GM12872 (cell line): Measurements from ENCODE around the gene ULK1.

Experiments
- TF ChIP-seq, protein P1 (sequence below): IDR thresholded peaks from 3 replicates; pipeline ENCODE4 v1.5.1; 2011; ENCODE audit warnings: low read depth, mild to moderate bottlenecking, low read length, moderate library complexity; ENCODE audit not compliant: insufficient read depth

ULK1 gene

DNA sequence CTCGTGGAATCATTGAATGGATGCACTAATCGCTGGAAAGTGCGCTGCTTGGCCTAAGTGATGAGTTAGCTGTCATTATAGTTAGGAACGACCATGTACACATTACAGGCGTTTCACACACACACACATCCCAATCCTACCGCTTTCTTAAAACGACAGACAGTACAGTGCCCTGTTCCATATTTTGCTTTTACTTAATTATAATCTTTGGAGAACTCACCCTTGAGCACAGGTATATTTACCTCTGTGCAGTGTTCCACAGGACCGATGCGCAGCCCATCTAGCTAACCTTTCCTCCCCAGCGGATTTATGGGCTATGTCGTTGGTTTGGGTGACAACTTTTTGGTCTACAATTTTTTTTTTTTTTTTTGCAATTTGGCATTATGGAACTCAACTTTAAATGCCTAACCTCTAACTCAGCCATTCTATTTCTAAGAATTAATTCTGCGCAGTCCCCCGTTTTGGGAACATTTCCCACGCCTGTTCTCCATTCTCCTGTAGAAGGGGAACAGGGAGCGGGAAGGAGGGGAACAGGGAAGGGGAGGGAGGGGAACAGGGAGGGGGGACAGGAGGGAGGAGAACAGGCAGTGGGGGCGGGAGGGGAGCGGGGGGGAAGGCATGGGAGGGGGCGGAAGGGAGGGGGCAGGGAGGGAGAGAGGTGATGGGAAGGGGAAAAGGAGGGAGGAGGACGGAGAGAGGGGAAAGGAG, 663 bp upstream of the ULK1 start:
- TF ChIP-seq, protein P1, sequence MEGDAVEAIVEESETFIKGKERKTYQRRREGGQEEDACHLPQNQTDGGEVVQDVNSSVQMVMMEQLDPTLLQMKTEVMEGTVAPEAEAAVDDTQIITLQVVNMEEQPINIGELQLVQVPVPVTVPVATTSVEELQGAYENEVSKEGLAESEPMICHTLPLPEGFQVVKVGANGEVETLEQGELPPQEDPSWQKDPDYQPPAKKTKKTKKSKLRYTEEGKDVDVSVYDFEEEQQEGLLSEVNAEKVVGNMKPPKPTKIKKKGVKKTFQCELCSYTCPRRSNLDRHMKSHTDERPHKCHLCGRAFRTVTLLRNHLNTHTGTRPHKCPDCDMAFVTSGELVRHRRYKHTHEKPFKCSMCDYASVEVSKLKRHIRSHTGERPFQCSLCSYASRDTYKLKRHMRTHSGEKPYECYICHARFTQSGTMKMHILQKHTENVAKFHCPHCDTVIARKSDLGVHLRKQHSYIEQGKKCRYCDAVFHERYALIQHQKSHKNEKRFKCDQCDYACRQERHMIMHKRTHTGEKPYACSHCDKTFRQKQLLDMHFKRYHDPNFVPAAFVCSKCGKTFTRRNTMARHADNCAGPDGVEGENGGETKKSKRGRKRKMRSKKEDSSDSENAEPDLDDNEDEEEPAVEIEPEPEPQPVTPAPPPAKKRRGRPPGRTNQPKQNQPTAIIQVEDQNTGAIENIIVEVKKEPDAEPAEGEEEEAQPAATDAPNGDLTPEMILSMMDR: no peak

DNA sequence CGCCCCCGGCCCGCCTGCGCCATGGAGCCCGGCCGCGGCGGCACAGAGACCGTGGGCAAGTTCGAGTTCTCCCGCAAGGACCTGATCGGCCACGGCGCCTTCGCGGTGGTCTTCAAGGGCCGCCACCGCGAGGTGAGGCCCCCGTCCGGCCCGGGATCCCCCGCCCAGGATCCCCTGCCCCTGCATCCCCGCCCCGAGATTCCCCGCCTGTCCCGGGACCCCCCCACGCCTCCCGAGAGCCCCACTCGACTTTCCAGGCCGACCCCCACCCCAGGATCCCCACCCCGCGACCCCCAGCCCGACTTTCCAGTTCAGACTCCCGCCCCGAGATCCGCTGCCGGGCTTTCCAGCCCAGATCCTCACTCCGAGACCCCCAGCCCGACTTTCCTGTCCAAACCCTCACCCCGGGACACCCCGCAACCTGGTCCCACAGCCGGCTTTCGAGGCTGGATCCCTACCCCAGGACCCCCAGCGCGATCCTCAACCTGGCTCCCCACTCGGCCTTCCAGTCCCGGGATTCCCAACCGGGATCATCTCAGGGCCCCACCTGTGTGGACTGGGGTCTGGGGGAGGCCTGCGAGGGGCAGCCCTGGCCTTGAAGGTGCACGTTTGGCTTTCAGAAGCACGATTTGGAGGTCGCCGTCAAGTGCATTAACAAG, 688 bp downstream of the ULK1 start:
- TF ChIP-seq, protein P1: no peak

DNA sequence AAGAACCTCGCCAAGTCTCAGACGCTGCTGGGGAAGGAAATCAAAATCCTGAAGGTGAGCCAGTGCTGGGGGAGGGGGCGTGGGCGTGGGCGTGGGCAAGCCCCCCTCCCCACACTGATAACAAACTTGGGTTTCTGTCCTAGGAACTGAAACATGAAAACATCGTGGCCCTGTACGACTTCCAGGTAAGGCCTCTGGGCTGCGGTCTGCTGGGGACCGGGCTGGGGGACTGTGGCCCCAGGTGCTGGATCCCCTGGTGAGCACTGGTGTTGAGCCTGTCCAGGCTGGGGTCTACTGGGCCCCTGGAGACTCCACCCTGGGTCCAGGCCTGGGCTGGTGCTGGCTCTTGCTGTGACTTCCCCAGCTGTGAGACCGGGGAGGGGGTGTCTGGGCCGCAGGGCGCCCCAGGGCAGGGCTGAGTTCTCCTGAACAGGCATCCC, 1.2 kb downstream of the ULK1 start:
- TF ChIP-seq, protein P1: no peak

DNA sequence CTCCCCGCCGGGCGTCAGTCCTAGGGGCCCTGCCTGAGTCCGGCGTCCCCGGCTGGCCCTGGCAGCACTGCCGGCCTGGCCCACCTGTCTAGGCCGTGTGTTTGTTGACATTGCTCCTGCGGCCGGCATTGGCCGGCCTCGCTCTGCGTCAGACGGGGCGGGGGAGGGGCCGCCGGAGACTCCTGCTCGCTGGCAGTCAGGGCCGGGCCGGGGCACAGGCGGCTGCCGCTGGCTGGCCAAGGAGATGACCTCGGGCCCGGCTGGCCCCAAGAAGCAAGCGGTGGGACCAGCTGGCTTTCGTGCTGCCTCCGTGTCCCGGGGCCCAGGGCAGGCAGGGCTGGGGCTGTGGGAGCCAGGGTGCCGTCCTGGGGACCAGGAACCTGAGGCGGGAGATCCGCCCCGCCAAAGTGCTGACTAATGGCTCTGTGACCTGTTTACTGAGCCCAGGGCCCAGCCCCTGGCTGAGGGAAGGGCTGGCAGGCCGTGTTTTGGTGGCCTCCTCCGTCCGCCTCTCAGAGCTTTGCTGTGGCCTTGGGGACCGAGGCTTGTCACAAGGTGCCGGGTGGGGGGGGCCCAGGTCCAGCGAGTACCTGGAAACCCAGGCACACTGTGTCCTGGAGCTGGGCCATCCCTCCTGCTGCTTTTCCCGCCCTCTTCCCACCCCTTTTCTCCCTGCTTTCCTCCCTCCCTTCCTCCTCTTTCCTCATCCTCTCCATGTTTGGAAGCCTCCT, 1.8 kb downstream of the ULK1 start:
- TF ChIP-seq, protein P1: no peak

GRCh38 chr12:131896811-131897270, 2.4 kb downstream of the ULK1 start:
- TF ChIP-seq, protein P1: no peak

DNA sequence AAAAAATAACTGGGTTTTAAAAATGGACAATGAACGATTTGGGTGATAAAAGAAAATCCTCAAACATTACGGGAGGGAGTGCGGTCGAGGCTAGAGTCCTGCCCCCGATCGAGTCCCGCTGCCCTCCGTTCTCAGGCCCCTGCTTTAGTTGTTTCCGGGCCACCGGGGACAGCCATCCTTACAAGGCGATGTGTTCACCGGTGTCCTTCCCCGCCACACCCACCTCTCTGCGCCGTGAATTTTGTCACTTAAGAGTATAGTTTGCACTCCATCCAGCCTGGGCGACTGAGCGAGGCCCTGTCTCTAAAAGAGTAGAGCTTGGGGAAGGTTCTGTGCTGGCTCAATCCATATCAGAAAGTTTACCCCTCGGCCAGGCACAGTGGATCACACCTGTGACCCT, 2.9 kb downstream of the ULK1 start:
- TF ChIP-seq, protein P1: no peak

GRCh38 chr12:131897875-131898274, 3.5 kb downstream of the ULK1 start:
- TF ChIP-seq, protein P1: no peak
